ENCODE data around the gene GLE1.

GLE1 gene, protein sequence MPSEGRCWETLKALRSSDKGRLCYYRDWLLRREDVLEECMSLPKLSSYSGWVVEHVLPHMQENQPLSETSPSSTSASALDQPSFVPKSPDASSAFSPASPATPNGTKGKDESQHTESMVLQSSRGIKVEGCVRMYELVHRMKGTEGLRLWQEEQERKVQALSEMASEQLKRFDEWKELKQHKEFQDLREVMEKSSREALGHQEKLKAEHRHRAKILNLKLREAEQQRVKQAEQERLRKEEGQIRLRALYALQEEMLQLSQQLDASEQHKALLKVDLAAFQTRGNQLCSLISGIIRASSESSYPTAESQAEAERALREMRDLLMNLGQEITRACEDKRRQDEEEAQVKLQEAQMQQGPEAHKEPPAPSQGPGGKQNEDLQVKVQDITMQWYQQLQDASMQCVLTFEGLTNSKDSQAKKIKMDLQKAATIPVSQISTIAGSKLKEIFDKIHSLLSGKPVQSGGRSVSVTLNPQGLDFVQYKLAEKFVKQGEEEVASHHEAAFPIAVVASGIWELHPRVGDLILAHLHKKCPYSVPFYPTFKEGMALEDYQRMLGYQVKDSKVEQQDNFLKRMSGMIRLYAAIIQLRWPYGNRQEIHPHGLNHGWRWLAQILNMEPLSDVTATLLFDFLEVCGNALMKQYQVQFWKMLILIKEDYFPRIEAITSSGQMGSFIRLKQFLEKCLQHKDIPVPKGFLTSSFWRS

DNA sequence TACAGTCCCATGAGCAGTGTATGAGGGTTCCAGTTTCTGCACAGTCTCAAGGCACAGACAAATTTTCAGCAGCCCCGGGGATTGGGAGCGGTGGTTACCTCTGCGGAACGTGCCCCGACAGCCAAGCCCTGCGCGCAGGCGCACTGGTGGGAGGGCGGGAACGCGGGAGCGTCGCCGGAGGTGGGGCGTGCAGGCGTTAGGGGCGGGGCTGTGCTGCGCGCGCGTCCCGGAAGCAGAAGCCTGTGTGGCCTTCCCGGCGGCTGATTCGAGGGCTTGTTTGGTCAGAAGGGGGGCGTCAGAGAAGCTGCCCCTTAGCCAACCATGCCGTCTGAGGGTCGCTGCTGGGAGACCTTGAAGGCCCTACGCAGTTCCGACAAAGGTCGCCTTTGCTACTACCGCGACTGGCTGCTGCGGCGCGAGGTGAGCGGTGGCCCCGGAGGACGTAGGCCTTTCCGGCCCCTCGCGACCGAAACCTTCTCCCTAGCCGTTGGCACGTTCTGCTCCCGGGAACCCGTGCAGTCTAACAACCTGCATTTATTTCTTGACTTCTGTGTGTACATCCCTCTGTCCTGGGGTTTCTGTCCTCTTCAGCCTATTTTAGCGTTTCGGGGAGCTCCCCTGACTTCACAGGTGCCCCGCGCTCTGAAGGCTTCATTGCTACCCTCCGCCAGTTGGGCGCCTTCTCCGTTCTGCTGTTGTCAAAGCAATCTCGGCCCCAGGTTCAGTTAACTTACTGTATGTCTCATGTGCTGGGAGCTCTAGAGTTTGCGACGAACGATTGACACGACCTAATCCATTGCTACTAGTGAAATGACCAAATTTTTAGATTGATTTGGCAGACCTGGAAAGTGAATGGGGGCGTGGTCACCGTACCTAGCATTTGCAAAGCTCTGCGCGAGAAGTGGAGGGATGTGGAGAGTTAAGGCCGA lies at the start of gene GLE1:
Gene GLE1, plus strand, starts transcription at position 235 of the 929 bp plus-strand sequence. Its CDS starts 87 bp downstream, at position 322.
- DNase-seq = peak; percentile 77

GRCh38 chr9:128454991-128455390 lies 49.5 kb upstream of the GLE1 start:
- no peak for DNase-seq

- DNase-seq = peak; percentile 84
Measured at GRCh38 chr9:128455849-128456612, 48.5 kb upstream of the GLE1 start, which contains the start of gene ODF2. ODF2 (plus strand) TSS chr9:128456006; CDS start chr9:128456092, 86 bp downstream.

- peak; percentile 19 for DNase-seq
Measured at GRCh38 chr9:128456613-128457061, 47.9 kb upstream of the GLE1 start.

DNA sequence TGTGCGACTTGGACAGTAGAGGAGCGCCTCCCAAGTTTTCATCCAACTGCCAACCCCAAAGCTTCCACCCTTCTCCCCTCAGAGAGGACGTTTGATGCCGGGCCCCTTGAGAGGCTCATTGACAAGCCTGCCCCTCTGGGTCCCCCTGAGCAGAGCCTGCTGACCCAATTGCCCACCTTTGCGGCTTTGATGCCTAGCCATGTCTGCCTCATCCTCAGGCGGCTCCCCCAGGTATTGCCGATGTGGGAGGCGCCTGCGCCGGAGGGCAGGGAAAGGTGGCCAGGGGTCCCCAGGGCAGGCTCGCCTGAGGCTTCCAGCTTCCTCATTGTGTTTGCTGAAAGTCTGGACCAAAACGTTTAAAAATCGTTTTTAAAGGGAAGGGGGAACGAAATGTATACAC lies 47.3 kb upstream of the GLE1 start:
- DNase-seq = no peak

DNA sequence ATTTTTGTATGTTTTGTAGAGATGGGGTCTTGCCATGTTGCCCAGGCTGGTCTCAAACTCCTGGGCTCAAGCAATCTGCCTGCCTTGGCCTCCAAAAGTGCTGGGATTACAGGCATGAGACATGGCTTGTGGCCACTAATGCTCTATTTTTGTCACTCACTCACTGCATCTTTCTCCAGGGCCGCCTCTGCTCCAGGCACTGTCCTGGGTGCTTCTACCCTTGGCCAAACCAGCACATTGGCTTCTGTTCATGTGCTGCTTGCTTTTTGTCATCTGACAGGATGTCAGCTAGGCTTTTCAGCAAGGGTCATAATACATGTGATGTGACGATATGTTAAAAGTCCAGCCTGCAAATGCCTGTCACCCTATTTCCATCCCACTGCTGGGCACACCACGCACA lies 45.5 kb upstream of the GLE1 start:
- DNase-seq = no peak

GRCh38 chr9:128469070-128469469 lies 35.4 kb upstream of the GLE1 start:
- DNase-seq = no peak

DNA sequence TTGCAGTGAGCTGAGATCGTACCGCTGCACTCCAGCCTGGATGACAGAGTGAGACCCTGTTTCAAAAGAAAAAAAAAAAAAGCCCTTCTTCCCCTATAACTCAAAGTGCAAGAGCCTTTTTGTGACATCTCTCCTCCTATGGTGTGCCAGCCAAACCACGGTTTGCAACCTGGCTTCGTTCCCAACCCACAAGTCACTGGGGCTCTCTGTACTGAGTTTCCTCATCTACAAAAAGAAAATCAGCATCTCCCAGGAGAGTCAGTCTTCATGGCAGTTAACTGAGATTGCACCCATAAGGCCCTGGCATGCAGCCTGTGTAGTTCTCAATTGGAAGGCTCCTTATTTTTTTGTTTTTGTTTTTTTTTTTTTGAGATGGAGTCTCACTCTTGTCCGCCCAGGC lies 34.0 kb upstream of the GLE1 start:
- no peak for DNase-seq

- no peak for DNase-seq
Measured at GRCh38 chr9:128473104-128473503, 31.4 kb upstream of the GLE1 start.

- DNase-seq = no peak
Measured at GRCh38 chr9:128475867-128476266, 28.7 kb upstream of the GLE1 start.

GRCh38 chr9:128479262-128479661 lies 25.3 kb upstream of the GLE1 start:
- DNase-seq = no peak

DNA sequence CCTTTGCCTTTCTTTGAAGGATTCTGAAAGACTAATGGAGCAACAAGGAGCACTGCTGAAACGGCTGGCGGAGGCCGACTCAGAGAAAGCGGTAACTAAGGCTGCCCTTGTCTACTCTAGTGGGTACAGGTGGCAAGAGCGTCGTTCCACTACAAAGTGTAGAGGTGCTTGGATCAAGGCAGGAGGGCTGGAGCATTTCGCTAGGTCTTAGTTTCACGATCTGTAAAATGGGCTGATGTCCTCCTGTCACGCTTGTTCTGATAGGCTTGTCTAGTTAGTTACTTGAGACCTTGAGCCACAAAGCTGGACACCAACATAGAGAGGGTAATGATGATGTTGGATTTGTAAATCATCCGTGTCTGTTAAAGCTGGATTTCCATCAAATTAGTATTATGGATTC lies 23.0 kb upstream of the GLE1 start:
- DNase-seq = no peak

GRCh38 chr9:128482186-128482585 lies 22.3 kb upstream of the GLE1 start:
- DNase-seq = no peak

DNA sequence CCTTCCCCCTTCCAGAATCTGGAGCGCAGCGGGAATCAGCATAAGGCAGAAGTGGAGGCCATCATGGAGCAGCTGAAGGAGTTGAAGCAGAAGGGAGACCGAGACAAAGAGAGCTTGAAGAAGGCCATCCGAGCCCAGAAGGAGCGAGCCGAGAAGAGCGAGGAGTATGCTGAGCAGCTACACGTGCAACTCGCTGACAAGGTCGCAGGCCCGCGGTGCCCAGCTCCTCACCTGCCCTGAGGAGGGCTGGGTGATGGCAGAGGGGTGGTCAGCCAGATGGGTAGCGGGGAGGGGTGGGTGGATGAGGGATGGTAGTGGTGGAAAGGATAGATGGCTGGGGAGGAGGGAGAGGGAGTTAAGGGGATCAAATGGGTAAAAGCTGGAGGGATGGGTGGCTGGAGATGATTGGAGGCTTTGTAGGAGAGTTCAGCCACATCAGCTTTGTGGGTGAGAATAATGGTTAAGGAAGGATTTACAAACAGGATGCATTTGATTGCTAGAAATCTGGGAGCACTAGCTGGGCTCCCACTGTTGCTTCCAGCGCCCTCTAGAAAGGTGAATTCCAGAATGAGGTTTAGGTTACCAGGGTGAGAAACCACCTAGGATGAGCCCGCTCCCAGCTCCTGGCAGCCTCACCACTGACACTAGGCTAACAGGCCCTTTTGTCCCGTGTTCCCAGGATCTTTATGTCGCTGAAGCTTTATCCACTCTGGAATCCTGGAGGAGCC lies 19.7 kb upstream of the GLE1 start:
- no peak for DNase-seq

GRCh38 chr9:128485414-128485855 lies 19.1 kb upstream of the GLE1 start:
- DNase-seq = no peak

DNA sequence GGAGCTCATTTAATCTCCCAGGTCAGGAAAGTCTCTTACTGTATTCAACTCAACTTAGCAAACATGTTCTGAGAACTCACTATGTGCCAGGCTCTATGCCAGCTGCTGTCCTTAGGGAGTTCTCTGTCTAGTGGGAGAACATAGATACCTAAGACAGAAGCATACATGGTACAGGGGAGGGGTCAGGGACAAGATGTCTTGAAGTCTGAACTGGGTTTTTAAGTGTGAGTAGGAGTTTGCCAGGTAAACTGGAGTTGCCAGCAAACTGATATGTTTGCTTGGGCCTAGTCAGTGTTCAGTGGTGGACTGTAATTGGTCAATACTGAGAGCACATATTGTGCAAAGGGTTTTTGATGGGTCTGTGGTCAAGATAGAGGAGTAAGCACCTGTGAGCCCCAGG lies 18.3 kb upstream of the GLE1 start:
- no peak for DNase-seq

DNA sequence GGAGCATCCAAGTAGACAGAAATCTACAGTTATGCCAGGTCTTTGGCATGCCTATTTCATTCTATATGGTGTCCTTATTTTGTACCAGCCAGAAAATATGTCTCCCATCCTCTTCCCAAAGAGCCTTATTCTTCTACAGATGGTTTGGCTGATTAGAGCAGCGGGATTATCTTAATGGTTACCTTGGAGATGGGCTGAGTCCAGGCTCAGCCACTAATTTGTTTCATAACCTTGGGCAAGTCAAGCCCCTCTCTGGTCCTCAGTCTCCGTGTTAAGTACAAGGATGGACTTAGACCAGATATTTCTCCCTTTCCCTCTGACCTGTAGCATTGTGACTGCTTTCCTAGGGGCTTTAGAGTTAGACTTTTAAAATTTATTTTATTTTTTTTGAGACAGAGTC lies 11.1 kb upstream of the GLE1 start:
- no peak for DNase-seq

DNA sequence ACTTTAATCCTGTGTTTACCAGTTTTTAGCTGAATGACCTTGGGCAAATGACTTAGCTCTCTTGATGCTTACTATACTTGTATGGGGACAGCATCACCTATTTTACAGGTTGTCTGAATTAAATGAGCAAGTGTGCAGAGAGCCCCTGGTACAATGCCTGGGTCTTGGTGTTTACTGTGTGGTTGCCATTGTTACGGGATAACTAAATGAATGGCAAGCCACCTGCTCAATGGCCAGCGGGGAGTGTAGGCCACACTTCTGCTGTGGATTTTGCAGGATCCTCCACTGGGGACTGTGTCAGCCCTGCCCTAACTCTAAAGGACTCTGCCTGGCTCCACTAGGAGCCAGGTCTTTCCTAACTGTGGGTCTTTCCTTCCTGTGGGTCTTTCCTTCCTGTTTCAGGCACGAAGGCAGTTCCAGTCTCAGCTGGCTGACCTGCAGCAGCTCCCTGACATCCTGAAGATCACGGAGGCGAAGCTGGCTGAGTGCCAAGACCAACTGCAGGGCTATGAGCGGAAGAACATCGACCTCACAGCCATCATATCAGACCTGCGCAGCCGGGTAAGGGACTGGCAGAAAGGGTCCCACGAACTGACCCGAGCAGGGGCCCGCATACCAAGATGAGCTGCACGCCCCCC lies 10.3 kb upstream of the GLE1 start:
- peak; percentile 23 for DNase-seq

- no peak for DNase-seq
Measured at GRCh38 chr9:128494746-128495129, 9.8 kb upstream of the GLE1 start.

- DNase-seq = no peak
Measured at GRCh38 chr9:128495296-128495695, 9.2 kb upstream of the GLE1 start.

DNA sequence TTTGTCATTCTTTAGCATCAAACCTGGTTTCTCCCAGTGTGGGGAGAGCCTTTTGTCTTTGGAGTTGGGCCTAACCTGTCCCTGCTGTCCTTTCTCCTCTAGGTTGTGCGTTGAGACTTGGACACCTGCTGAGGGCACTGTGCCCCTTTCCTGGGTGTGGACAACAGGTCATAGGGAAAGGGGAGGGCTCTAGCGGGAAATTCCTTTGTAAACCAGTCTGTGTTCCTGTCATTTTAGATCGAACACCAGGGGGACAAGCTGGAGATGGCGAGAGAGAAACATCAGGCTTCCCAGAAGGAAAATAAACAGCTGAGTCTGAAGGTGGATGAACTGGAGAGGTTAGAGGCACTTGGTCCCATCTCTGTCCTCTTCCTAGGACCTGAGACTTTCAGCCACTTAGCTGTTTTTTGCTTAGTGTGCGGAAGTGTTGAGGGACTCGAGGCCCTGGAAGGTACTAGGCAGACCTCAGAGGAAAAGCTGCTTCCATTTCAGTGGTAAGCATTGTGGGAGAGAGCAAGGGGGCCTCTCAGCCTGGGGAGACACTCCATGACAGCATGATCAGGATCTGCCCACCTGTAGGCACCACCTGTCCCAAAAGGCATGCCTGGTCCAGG lies 8.6 kb upstream of the GLE1 start:
- DNase-seq = no peak
